Endothelial cell of umbilical vein (primary cell): ENCODE data around the gene LRRC7.

ENCODE experiments used
- CTCF ChIP-seq, 2 donors: IDR thresholded peaks; 1 replicate in 1 of 2; 2 replicates in 1 of 2; pipeline ENCODE4 v1.5.1; 2011; ENCODE audit warnings: low read length in 2 of 2, mild to moderate bottlenecking in 2 of 2, moderate library complexity in 2 of 2, control low read depth in 1 of 2, inconsistent platforms in 1 of 2, low read depth in 1 of 2; ENCODE audit not compliant: insufficient read depth in 1 of 2; ENCODE audit errors: extremely low read depth in 1 of 2
- EZH2 ChIP-seq: IDR thresholded peaks from 2 replicates; pipeline ENCODE4 v1.6.1; 2012; ENCODE audit warnings: borderline replicate concordance, low read depth, mild to moderate bottlenecking, moderate library complexity, low read length, inconsistent platforms; ENCODE audit not compliant: severe bottlenecking
- MAX ChIP-seq: IDR thresholded peaks from 2 replicates; pipeline ENCODE4 v1.6.1; 2011; ENCODE audit not compliant: insufficient read depth, insufficient read length
- POLR2A ChIP-seq: IDR thresholded peaks from 2 replicates; pipeline ENCODE4 v1.6.1; 2012; ENCODE audit warnings: low read depth, mild to moderate bottlenecking, control low read depth, low read length

DNA sequence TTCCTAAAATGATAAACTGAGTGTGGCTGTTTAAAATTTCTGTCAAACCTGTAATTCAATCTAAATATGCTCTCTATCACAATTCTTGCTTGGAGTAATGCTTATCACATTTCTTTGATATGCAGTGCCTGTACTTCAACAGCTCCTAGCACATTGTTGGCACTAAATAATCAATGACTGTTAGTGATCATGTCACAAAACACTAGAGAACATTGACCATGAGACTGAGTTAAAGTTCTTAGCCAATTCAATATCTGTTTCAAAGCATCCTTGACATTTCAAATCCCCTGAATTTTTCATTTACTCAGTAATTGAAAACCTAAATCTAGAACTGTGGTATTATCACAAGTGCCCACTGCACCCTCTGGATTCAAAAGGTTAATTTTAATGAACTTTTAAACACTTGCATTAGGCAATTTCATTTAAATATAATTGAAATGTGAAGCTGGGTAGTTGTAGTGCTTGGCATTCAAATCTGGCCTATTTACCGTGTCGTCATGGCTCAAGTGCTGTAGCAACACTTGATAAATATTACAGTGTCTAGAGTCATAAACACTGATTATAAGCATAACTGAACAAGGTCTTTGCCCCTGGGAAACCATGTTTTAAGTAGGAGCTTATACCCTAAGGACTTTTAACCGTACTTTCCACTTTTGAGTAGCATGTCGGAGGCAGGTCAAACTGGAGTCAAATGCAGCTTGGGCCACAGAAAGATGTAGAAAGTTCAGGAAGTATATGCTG lies 143.6 kb downstream of the LRRC7 start:
- TF ChIP-seq CTCF (IDR thresholded peaks at IDR 0.05; ENCODE audit: extremely low read depth in 1 of 2, insufficient read depth in 1 of 2, low read depth in 1 of 2, low read length in 2 of 2) = no peak
- TF ChIP-seq MAX = no peak
- TF ChIP-seq POLR2A = no peak
- TF ChIP-seq EZH2 = no peak
